Activated CD4-positive, alpha-beta T cell treated with anti-CD3 and anti-CD28 coated beads, Interleukin-2, amount 50 U/mL, for 48 hours (primary cell): ENCODE results near the gene CADM1.

Source experiments
- DNase-seq, 2 experiments: peaks; one replicate each; pipeline ENCODE4 v3.0.0-alpha.2; 2020

CADM1 gene

GRCh38 chr11:115168229-115168671 lies 336.0 kb downstream of the CADM1 start:
- DNase-seq, result no peak

- DNase-seq, result no peak
Observed at GRCh38 chr11:115167456-115167855, 336.8 kb downstream of the CADM1 start.

- no peak for DNase-seq
Observed at GRCh38 chr11:115166820-115167219, 337.4 kb downstream of the CADM1 start.

GRCh38 chr11:115164774-115165173 lies 339.4 kb downstream of the CADM1 start:
- no peak for DNase-seq

GRCh38 chr11:115162919-115163318 lies 341.3 kb downstream of the CADM1 start:
- DNase-seq, result no peak

- no peak for DNase-seq
Observed at GRCh38 chr11:115161876-115162275, 342.3 kb downstream of the CADM1 start.

- DNase-seq, result no peak
Observed at GRCh38 chr11:115159207-115159606, 345.0 kb downstream of the CADM1 start.

- DNase-seq, result no peak
Observed at GRCh38 chr11:115158053-115158452, 346.2 kb downstream of the CADM1 start.

- DNase-seq, result no peak
Observed at GRCh38 chr11:115157247-115157646, 347.0 kb downstream of the CADM1 start.

- DNase-seq, result no peak
Observed at GRCh38 chr11:115155978-115156377, 348.2 kb downstream of the CADM1 start.

- no peak for DNase-seq
Observed at GRCh38 chr11:115155320-115155719, 348.9 kb downstream of the CADM1 start.

- no peak for DNase-seq
Observed at GRCh38 chr11:115154355-115154736, 349.9 kb downstream of the CADM1 start.

GRCh38 chr11:115153731-115154354 lies 350.4 kb downstream of the CADM1 start:
- DNase-seq, result no peak

GRCh38 chr11:115153135-115153534 lies 351.1 kb downstream of the CADM1 start:
- DNase-seq, result no peak

GRCh38 chr11:115151010-115151409 lies 353.2 kb downstream of the CADM1 start:
- no peak for DNase-seq

GRCh38 chr11:115148691-115149090 lies 355.5 kb downstream of the CADM1 start:
- DNase-seq, result no peak

- DNase-seq, result no peak
Observed at GRCh38 chr11:115148101-115148500, 356.1 kb downstream of the CADM1 start.

- no peak for DNase-seq
Observed at GRCh38 chr11:115147243-115147807, 356.9 kb downstream of the CADM1 start.

- no peak for DNase-seq
Observed at GRCh38 chr11:115146425-115146824, 357.8 kb downstream of the CADM1 start.

GRCh38 chr11:115145324-115145723 lies 358.9 kb downstream of the CADM1 start:
- DNase-seq, result no peak

GRCh38 chr11:115144914-115145313 lies 359.3 kb downstream of the CADM1 start:
- no peak for DNase-seq

- no peak for DNase-seq
Observed at GRCh38 chr11:115144014-115144413, 360.2 kb downstream of the CADM1 start.

- DNase-seq, result no peak
Observed at GRCh38 chr11:115141231-115142114, 362.7 kb downstream of the CADM1 start.

GRCh38 chr11:115135936-115136335 lies 368.3 kb downstream of the CADM1 start:
- DNase-seq, result no peak
